Measurements from ENCODE around the gene WNT10A.

WNT10A gene

GRCh38 chr2:218891275-218892135 is 10.9 kb downstream of the WNT10A start:
- no peak overlapping the region for H3K4me3 ChIP-seq (ENCODE audit: low read depth, low read length)
- ChIA-PET CTCF (interaction anchor here (0.8 to 16.3 kb wide), 6 partner anchors 10 to 40 kb away, joined by 3 to 453 read pairs (median 4); partner anchors contain the start of gene WNT10A), POLR2A (no interaction called here)
- no peak for DNase-seq (ENCODE audit: low read depth, low spot score)
- no peak for TF ChIP-seq CTCF (IDR thresholded peaks at IDR 0.05; ENCODE audit: insufficient read depth, low read length, missing control alignments)

DNA sequence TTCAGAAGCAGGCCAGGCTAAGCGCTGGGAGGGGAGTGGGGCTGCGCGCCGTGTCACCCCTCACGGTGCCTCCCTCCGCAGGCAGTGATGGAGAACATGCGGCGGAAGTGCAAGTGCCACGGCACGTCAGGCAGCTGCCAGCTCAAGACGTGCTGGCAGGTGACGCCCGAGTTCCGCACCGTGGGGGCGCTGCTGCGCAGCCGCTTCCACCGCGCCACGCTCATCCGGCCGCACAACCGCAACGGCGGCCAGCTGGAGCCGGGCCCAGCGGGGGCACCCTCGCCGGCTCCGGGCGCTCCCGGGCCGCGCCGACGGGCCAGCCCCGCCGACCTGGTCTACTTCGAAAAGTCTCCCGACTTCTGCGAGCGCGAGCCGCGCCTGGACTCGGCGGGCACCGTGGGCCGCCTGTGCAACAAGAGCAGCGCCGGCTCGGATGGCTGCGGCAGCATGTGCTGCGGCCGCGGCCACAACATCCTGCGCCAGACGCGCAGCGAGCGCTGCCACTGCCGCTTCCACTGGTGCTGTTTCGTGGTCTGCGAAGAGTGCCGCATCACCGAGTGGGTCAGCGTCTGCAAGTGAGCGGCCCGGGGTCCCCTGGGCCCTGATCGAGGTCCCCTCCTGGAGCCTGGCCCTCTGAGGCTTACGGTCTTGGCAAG is 12.2 kb downstream of the WNT10A start:
- no peak for DNase-seq (ENCODE audit: low read depth, low spot score)
- peak overlapping the region; percentile 33 for H3K4me3 ChIP-seq (ENCODE audit: low read depth, low read length)
- ChIA-PET POLR2A (no interaction called here), CTCF (interaction anchor here (1.3 to 16.3 kb wide), 4 partner anchors 9 to 38 kb away, joined by 3 to 453 read pairs (median 4); partner anchors contain the start of gene WNT10A)
- peak; percentile 48 for TF ChIP-seq CTCF (IDR thresholded peaks at IDR 0.05; ENCODE audit: insufficient read depth, low read length, missing control alignments)

- POLR2A ChIA-PET = no interaction called here
- CTCF ChIA-PET = interaction anchor here (1.0 to 16.3 kb wide), 4 partner anchors 8 to 16 kb away, joined by 3 to 453 read pairs (median 4); partner anchors contain the start of gene WNT10A
Measured at GRCh38 chr2:218893349-218894150, 12.9 kb downstream of the WNT10A start.

DNA sequence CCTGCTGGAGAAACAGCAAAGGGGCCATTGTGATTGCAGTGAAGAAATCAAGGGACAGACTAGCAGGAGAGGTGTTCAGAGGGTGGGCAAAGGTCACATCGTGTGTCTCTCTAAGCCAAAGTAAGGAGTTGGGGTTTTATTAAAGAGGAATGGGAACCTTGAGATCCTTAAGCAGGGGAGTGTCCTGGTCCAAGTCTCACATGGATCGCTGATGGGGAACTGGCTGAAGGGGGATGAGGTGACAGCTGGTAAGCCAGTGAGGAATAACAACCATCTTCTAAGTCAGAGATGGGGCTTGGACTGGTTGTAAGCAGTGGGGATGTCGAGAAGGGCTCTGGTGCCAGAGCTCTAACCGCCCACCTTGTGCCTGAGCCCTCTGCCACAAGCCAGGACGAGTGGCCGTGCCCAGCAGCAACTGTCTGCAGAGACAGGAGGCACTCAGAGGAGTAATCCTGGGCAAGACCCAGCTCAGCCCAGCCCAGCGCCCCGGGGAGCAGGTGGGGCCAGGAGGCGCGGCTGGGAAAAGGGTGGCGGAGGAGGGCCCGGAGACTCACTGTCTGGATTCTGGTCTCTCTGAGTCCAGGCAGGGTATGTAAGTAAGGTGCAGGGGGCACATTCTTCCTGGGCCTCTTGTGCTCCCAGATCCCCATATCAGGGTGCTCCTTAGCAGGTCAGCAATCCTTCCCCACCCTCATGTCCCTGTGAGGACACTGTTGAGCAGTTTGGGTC is 13.7 kb downstream of the WNT10A start:
- CTCF ChIA-PET = interaction anchor here (1.0 to 16.3 kb wide), 2 partner anchors 9 to 14 kb away, joined by 5 to 453 read pairs; partner anchors contain the start of gene WNT10A
- POLR2A ChIA-PET = no interaction called here
- DNase-seq (ENCODE audit: low read depth, low spot score) = no peak
- TF ChIP-seq CTCF (IDR thresholded peaks at IDR 0.05; ENCODE audit: insufficient read depth, low read length, missing control alignments) = no peak
- H3K4me3 ChIP-seq (ENCODE audit: low read depth, low read length) = no peak overlapping the region

More at GRCh38 chr2:218893349-218894150, 12.9 kb downstream of the WNT10A start:
- DNase-seq (ENCODE audit: low read depth, low spot score) = no peak
- H3K4me3 ChIP-seq (ENCODE audit: low read depth, low read length) = peak overlapping the region; percentile 33
- no peak for TF ChIP-seq CTCF (IDR thresholded peaks at IDR 0.05; ENCODE audit: insufficient read depth, low read length, missing control alignments)

- no peak for DNase-seq (ENCODE audit: low read depth, low spot score)
- TF ChIP-seq CTCF (IDR thresholded peaks at IDR 0.05; ENCODE audit: insufficient read depth, low read length, missing control alignments) = no peak
- CTCF ChIA-PET = interaction anchor here (16.3 kb wide), 1 partner anchor 14 kb away, joined by 453 read pairs; the partner anchor contains the start of gene WNT10A
- POLR2A ChIA-PET = no interaction called here
- no peak overlapping the region for H3K4me3 ChIP-seq (ENCODE audit: low read depth, low read length)
Measured at GRCh38 chr2:218894880-218895157, 14.2 kb downstream of the WNT10A start.

Measured in AG04449 (cell line).